ENCODE data around the gene SLX9.
"Not testable (repeated sequence)": the region's sequence is repeated elsewhere in the genome, so short reads cannot be mapped to it uniquely, and the experiment has no call there.

The SLX9 gene

GRCh38 chr21:44917446-44918106, 22.3 kb upstream of the SLX9 start:
- no peak for DNase-seq

GRCh38 chr21:44918107-44918470, 21.7 kb upstream of the SLX9 start:
- DNase-seq, result no peak

DNA sequence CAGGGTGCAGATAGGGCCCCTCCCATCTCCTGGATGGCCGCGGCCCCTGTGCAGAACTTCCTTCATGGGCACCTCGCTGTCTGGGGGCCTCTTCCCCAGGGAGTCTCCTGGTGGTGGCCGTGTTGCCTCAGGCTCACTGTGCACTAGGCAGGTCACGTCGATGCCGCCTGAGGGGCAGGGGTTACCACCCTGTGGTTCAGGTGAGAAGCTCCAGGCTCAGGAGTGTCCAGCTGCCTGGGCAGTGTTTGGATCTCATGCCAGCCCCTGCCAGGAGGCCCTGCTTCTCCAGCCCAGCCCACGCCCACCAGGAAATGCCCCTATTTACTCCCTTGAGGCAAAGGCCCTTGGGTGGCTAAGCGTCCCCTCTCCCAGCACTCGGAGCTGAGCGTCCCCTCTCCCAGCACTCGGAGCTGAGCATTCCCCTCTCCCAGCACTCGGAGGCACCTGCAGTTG, 21.2 kb upstream of the SLX9 start:
- no peak for DNase-seq

DNA sequence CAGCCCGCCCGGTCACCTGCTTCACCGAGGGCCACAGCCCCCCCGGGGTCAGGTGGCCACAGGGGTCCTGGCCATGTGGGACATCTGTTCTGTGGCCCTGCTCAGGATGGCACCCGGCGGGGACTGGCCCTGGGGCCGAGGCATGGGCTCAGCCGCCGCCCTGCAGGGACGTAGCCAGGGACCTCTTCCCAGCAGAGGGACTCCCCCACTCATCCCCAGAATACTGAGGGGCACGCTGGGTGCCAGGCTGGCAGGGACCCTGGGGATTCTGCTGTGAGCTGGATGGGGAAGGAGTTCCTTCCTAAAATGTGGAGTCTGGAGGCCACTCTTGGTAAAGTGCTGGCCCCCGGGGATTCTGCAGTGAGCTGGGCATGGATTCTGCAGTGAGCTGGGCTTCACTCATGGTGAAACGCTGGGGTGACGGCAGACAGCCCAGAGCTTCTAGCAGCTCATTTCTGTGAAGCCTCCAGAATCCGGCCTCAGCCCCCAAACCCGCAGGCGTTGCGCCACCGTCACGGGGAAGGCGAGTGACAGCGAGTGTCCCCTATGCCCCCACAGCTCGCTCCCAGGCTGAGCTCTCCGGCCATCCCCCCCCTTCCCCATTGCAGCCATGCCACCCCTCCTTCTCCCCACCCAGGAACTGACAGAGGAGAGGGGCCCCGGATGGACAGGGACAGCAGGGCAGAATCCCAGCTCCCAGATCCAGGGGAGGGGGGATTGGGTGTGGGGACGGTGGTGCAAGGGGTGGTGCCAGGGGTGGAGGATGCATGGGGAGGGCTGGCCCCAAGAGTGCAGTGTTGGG, 20.5 kb upstream of the SLX9 start:
- no peak for DNase-seq

DNA sequence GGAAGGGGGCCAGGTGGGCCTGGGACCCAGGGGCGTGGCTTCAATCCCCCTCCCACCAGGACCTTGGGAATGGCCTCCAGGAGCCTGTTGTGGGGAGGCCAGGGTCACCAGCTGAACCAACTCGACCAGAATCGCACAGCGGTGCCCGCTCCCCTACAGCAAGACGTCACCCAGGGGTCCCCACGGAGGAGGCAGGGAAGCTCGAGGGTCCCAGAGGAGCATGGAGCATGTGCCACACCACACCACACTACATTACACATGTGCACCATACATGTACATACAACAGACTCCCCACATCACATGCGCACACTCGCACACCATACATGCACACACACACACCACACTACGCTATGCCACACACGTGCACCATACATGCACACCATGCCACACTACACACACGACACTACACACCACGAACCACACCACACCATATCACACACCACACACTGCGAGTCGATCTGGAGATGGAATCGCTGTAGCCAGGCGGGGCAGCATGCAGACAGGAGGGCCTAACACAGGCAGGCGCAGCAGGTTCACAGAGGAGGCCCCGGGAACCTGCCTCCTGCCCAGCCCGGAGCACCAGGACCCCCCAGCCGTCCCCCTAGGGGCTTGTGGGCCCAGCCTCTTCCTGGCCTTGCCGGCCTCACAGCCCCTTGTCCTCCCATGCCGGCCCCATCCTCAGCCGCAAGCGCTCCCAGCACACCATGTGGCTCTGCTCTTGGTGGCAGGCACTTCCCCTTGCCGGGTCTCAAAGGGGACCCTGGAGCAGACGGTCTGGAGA, 19.7 kb upstream of the SLX9 start:
- no peak for DNase-seq

DNA sequence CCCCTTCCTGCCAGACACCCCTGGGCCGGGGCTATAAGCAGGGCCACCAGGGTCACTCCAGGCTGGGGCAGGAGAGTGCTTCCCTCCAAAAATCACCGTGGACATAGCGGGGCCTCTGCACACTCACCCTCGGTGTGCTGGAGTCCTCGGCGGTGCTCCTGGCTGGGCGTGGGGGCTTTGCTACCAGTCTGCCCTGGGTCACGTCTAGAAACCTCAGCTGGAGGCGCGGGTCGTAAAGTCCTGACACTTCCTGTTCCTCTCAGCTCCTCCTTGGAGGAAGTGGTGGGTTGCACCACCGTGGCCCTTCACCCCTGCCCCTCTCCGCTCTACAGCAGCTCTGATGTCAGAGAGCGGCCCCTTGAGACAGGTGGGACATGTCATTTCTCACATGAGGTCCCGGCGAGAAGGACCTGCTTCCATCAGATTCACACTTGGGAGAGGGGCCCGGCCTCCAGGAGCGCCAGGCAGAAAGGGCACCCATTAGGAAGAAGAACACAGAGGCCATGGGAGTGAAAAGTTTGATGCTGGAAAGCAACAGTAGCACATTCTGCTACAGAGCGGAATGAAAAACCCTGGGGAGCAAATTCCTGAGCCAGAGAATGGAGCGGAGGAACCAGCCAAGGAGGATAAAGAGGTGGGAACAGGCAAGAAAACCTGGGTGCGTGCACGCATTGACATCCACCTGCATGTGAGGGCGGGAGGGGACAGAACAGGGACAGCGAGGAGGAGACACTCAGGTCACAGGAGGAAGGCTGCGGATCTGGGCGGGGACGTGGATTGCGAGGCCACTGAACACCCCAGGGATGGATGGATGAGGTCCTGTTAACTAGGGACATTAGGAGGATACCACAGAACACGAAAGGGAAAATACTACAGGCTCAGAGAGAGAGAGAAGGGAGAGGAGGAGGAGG, 18.9 kb upstream of the SLX9 start, which contains the start of gene ITGB2:
Gene ITGB2 (minus strand): TSS at position 206 of the 911 bp plus-strand sequence. CDS start 10,117 bp downstream, outside the sequence.
- no peak for DNase-seq

- DNase-seq, result no peak
Observed at GRCh38 chr21:44921928-44922327, 17.9 kb upstream of the SLX9 start.

- no peak for DNase-seq
Observed at GRCh38 chr21:44923480-44924084, 16.2 kb upstream of the SLX9 start.

- no peak for DNase-seq
Observed at GRCh38 chr21:44924606-44925377, 15.0 kb upstream of the SLX9 start.

GRCh38 chr21:44925378-44925755, 14.5 kb upstream of the SLX9 start:
- DNase-seq, result no peak

GRCh38 chr21:44926331-44927101, 13.3 kb upstream of the SLX9 start:
- no peak for DNase-seq

DNA sequence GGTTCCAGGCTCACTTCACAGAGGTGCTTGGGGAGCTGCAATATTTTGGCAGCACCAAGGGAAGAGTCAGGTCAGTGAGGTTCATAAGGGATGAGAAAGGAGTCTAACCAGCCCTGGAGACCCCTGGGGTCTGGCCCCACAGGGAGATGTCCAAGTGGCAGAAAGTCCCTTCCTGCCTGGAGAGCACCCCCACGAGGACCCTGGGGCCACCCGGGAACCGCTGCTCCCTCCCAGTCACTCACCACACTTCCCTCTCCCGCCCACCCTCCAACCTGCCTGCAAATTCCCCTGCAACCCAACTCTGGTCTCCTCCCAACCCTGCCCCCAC, 12.6 kb upstream of the SLX9 start:
- DNase-seq, result no peak

DNA sequence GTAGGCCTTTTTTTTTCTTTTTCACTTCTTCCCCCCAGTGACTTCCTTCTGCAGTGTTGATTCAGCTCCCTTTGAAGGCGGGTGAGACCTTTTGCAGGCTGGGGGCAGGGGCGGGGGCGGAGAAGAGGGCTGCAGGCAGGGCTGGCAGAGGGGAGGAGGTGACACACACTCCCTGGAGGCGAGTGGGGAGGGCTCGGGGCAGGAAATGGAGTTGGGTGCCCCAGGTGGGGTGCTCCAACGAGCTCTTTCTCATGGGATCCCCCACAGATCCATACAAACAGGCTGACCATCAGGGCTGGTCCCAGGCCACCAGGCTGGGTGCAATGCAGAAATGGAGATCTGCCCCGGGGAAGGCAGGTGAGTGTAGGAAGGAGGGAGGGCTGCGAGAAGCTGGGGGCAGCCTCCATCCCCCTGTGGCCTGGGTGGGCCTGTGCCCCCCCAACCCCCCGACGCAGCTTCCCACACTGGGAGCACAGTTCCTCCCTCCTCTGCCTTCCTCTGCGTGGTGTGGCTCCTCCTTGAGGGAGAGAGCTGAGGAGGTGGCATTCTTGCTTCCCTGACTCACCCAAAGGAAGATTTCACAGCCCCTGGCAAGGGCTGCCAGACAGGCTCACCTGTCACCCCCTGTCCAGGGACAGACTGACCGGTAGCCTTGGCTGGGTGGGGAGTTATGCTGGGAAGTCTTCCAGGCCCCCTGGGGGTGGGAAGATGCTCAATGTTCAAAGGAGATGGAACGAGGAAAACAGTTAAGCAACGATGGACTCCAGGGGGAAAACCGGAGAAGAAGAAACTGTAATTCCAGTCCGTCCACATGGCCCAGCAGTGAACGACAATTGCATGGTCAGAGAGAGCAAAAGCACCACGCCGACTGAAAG, 12.0 kb upstream of the SLX9 start:
- no peak for DNase-seq

GRCh38 chr21:44928500-44929241, 11.2 kb upstream of the SLX9 start:
- not testable (repeated sequence) for DNase-seq

GRCh38 chr21:44929242-44929798, 10.5 kb upstream of the SLX9 start:
- no peak for DNase-seq

- DNase-seq, result no peak
Observed at GRCh38 chr21:44929799-44930542, 9.9 kb upstream of the SLX9 start.

GRCh38 chr21:44930543-44930981, 9.3 kb upstream of the SLX9 start:
- DNase-seq, result no peak

DNA sequence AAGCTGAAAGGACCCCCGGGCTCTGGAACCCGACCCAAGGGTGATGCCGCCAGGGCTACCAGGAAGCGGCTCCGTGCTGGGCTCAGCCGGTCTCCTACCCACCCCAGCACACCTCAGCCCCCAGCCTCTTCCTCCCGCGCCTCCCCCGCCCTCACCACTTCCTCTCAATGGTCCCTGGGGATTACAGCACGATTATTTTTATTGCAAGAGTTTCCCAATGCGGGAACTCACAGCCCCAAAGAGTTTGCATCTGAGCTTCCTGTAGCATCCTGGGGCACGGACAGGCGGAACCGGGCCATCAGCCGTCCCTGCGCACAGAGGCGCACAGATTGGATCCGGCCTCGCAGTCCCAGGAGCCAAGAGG, 8.7 kb upstream of the SLX9 start:
- no peak for DNase-seq
